HepG2 (cell line): Measurements from ENCODE around the gene UNC5C. TPM values are rescaled to one million over a fixed set of nuclear protein-coding genes. Genes with fewer than 3 reads are reported as not detected.

Source experiments
- ATAC-seq: fragments of 200-7000 bp; cut with Tn5 transposase; 3 replicates; pipeline ENCODE4 v1.9.1; 2020; ENCODE audit warnings: mild to moderate bottlenecking, moderate library complexity
- BruUV-seq: library from RNA; stranded (reverse); fragments of 400-500 nt; replicated peaks from 2 replicates; lab custom pipeline; 2021; lab: Mats Ljungman, UMichigan
- CTCF ChIA-PET: fragments of 300-600 bp; formaldehyde crosslinking; extraction: SDS; loops from one replicate; lab custom pipeline; 2021; ENCODE audit warnings: low total read pairs, inconsistent platforms, low intra/inter-chr PET ratio; lab: Yijun Ruan, JAX
- POLR2A ChIA-PET: fragments of 350-600 bp; sonication (Branson Sonifier 250); formaldehyde crosslinking; loops from one replicate; lab custom pipeline; 2020; ENCODE audit warnings: antibody characterized with exemption, inconsistent platforms; lab: Yijun Ruan, JAX
- DNase-seq: peaks from one replicate; pipeline ENCODE4 v3.0.0-alpha.2; 2015; ENCODE audit warnings: low spot score
- FAIRE-seq: peaks from 3 replicates; lab custom pipeline; 2011; peaks lifted over from hg19 to GRCh38; lab: Jason Lieb, UNC
- H2AFZ ChIP-seq: one replicate; pipeline ENCODE4 v1.6.1; 2011; ENCODE audit warnings: low read length, inconsistent platforms
- H3K27ac ChIP-seq: fragments of 300-600 bp; 3 replicates; pipeline ENCODE4 v1.8.0; 2011; ENCODE audit warnings: mixed run types, mild to moderate bottlenecking, mixed read lengths, low read length, inconsistent platforms; ENCODE audit not compliant: insufficient read depth; ENCODE audit errors: extremely low read length
- H3K27me3 ChIP-seq, 2 experiments: fragments of 200-600 bp in 1 of 2; 2 replicates in 1 of 2; 3 replicates in 1 of 2; pipeline versions ENCODE4 v1.6.0 to v1.8.0; 2011; ENCODE audit warnings: low read length in 2 of 2, mild to moderate bottlenecking in 2 of 2, moderate library complexity in 2 of 2, inconsistent platforms in 1 of 2; ENCODE audit not compliant: insufficient read depth in 2 of 2, control insufficient read depth in 1 of 2
- H3K36me3 ChIP-seq, 2 experiments: fragments of 200-600 bp in 1 of 2; replicated peaks in 1 of 2; 2 replicates in 1 of 2; 3 replicates in 1 of 2; pipeline versions ENCODE4 v1.5.1 to v1.8.0; 2011; ENCODE audit warnings: low read length in 2 of 2, inconsistent platforms in 1 of 2; ENCODE audit not compliant: insufficient read depth in 2 of 2, control insufficient read depth in 1 of 2
- H3K4me1 ChIP-seq: 2 replicates; pipeline ENCODE4 v1.5.1; 2012; ENCODE audit warnings: low read length, inconsistent platforms; ENCODE audit not compliant: insufficient read depth
- H3K4me2 ChIP-seq: 2 replicates; pipeline ENCODE4 v1.6.0; 2011; ENCODE audit warnings: low read depth, low read length, inconsistent platforms
- H3K4me3 ChIP-seq, 3 experiments: fragments of 200-600 bp in 1 of 3; sonication (generic), shearing (Covaris generic) in 1 of 3; replicated peaks in 1 of 3; 2 replicates each; pipeline ENCODE4 v1.5.1; 2011 to 2016; ENCODE audit warnings: low read length in 3 of 3, inconsistent platforms in 2 of 3, low read depth in 2 of 3, mild to moderate bottlenecking in 2 of 3, control low read depth in 1 of 3, mixed read lengths in 1 of 3; ENCODE audit not compliant: insufficient read depth in 1 of 3
- H3K79me2 ChIP-seq: one replicate; pipeline ENCODE4 v1.6.1; 2011; ENCODE audit warnings: low read length, inconsistent platforms; ENCODE audit not compliant: insufficient read depth
- H3K9ac ChIP-seq: 2 replicates; pipeline ENCODE4 v1.6.0; 2011; ENCODE audit warnings: mild to moderate bottlenecking, low read depth, low read length, inconsistent platforms; ENCODE audit not compliant: insufficient read depth
- H3K9me3 ChIP-seq: 2 replicates; pipeline ENCODE4 v1.5.1; 2012; ENCODE audit warnings: mild to moderate bottlenecking, low read length
- H4K20me1 ChIP-seq: 2 replicates; pipeline ENCODE4 v1.6.0; 2011; ENCODE audit warnings: inconsistent platforms, mild to moderate bottlenecking, low read length, moderate library complexity; ENCODE audit not compliant: insufficient read depth
- ETS1 ChIP-seq: sonication (generic); formaldehyde crosslinking; IDR thresholded peaks from 2 replicates; pipeline ENCODE4 v1.4.0; 2020; ENCODE audit warnings: missing genetic modification reagents
- MAFF ChIP-seq: IDR thresholded peaks from 2 replicates; pipeline ENCODE4 v1.6.1; 2011; ENCODE audit warnings: low read depth, low read length, improper control_type of control experiment
- MAFK ChIP-seq, 2 experiments: IDR thresholded peaks in 1 of 2; conservative IDR thresholded peaks in 1 of 2; 2 replicates each; pipeline ENCODE4 v1.6.1; 2011; ENCODE audit warnings: improper control_type of control experiment in 2 of 2, low read length in 2 of 2
- WGBS: methylation state at CpG from one replicate; pipeline ENCODE4 v1.1.6; 2017; ENCODE audit warnings: low lambda C conversion rate; 5-methylcytosine and 5-hydroxymethylcytosine counted together
- in situ Hi-C: cut with HindIII; loops from 2 replicates; pipeline ENCODE4 v1.10.0; 2017; ENCODE audit warnings: low pct_unique_long_range_greater_than_20kb; ENCODE audit not compliant: extremely low pct_ligation_motif_present
- intact Hi-C: fragments of 100-400 bp; cut with micrococcal nuclease; formaldehyde crosslinking; loops from one replicate; pipeline ENCODE4 v1.10.0; 2022; ENCODE audit not compliant: unreplicated experiment
- polyA plus RNA-seq, 8 experiments: library from polyadenylated mRNA; depleted of rRNA in 3 of 8; stranded (reverse) in 7 of 8; unstranded in 1 of 8; fragments of >200 nt; fragmentation: Illumina TruSeq in 4 of 8; extraction: Trizol in 4 of 8; gene quantifications; 2 replicates each; pipeline versions ENCODE4 v1.2.1 to v1.2.3, GENCODE V29; 2011 to 2016; ENCODE audit warnings: low read depth in 4 of 8, missing spikeins in 1 of 8, mixed read lengths in 1 of 8; ENCODE audit not compliant: insufficient read depth in 1 of 8
- total RNA-seq, 5 experiments: library from RNA; depleted of rRNA; stranded (reverse); fragments of >200 nt; fragmentation: Illumina TruSeq; extraction: Trizol; gene quantifications; 2 replicates each; pipeline ENCODE4 v1.2.3, GENCODE V29; 2016; ENCODE audit warnings: low read depth in 1 of 5
- TF ChIP-seq, protein P1 (sequence below): sonication (generic); formaldehyde crosslinking; IDR thresholded peaks from 2 replicates; pipeline ENCODE4 v1.5.1; 2020; ENCODE audit warnings: missing genetic modification reagents, mild to moderate bottlenecking, borderline replicate concordance

UNC5C gene
- total and polyA plus RNA-seq, 2 of the 13 experiments (the other 11 are each of a cell fraction or from before 2014, with no cell fraction given), result not detected

DNA sequence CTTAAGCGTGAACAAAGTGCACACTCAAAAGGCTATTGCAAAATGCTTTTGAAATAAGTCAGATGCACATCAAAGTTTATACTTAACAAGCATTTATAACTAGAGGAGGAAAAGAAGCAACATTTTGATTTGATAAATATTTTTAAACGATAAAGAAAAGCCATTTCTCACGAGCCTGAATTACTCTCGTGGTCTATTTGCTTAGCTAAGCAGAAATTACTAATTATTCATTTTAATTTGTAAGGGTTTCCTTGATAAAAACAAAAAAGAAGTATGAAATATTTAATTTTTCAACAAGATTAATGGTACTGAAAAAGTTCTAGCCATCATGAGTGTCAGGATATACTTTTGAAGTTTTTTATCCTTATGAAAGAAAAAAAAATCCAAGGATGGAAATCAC is 78.2 kb downstream of the UNC5C start:
- no peak overlapping the region for H3K27ac ChIP-seq
- in situ Hi-C loops, result no loop called here
- no peaks in the 10 kb centered on the region for H3K79me2 ChIP-seq
- no TSS peak for BruUV-seq
- no peak overlapping the region for H3K4me3 ChIP-seq
- H3K36me3 ChIP-seq, result no peaks in the 10 kb centered on the region
- H2AFZ ChIP-seq, result no peak overlapping the region
- no peak overlapping the region for H3K4me2 ChIP-seq
- DNase-seq, result no peak
- WGBS, result 12% methylated on average over 4 of the region's 4 CpGs
- no peak overlapping the region for H3K9ac ChIP-seq
- TF ChIP-seq MAFF (peak; percentile 87), ETS1 (CRISPR knock-in tag) (no peak), MAFK (conservative IDR thresholded peaks at IDR 0.05 in 1 of 2, IDR thresholded peaks at IDR 0.05 in 1 of 2; ENCODE audit: low read length in 2 of 2) (peak; percentile 87 to 94)
- H3K9me3 ChIP-seq, result no peaks in the 10 kb centered on the region
- no peak for ATAC-seq
- FAIRE-seq, result no peak
- no peaks in the 10 kb centered on the region for H4K20me1 ChIP-seq
- ChIA-PET CTCF (no interaction called here), POLR2A (no interaction called here)
- intact Hi-C loops, result no loop called here
- H3K27me3 ChIP-seq, result no peaks in the 10 kb centered on the region
- no peaks in the 10 kb centered on the region for H3K4me1 ChIP-seq

GRCh38 chr4:95469617-95470016 is 79.2 kb downstream of the UNC5C start:
- 0% methylated on average over 1 of the region's 1 CpG for WGBS
- BruUV-seq, result no TSS peak
- Histone ChIP-seq H3K36me3 (no peaks in the 10 kb centered on the region), H3K79me2 (no peaks in the 10 kb centered on the region), H3K27ac (no peak overlapping the region), H2AFZ (no peak overlapping the region), H3K9me3 (no peaks in the 10 kb centered on the region), H4K20me1 (no peaks in the 10 kb centered on the region), H3K27me3 (no peaks in the 10 kb centered on the region), H3K4me2 (no peak overlapping the region), H3K4me3 (no peak overlapping the region), H3K9ac (no peak overlapping the region), H3K4me1 (no peaks in the 10 kb centered on the region)
- ATAC-seq (no peak), DNase-seq (no peak), FAIRE-seq (no peak)
- TF ChIP-seq, protein P1, sequence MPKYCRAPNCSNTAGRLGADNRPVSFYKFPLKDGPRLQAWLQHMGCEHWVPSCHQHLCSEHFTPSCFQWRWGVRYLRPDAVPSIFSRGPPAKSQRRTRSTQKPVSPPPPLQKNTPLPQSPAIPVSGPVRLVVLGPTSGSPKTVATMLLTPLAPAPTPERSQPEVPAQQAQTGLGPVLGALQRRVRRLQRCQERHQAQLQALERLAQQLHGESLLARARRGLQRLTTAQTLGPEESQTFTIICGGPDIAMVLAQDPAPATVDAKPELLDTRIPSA, result no peak
- POLR2A ChIA-PET, result no interaction called here
- in situ Hi-C loops (no loop called here), intact Hi-C loops (no loop called here)
- CTCF ChIA-PET, result no interaction called here
